Gastrocnemius medialis (tissue), 4 donors: Measurements from ENCODE around the gene CHL1. TPM values are rescaled to one million over a fixed set of nuclear protein-coding genes. Genes with fewer than 3 reads are reported as not detected.
"Not testable (repeated sequence)": the region's sequence is repeated elsewhere in the genome, so short reads cannot be mapped to it uniquely, and the experiment has no call there.

Experiments
- ATAC-seq, 2 donors: fragments of 150-250 bp; one replicate each; pipeline ENCODE4 v1.9.1; 2016
- DNase-seq, 2 donors: peaks; one replicate each; pipeline ENCODE4 v3.0.0-alpha.2; 2019
- H3K27ac ChIP-seq, 4 donors: fragments of 200-600 bp; sonication (generic); 1 replicate in 1 of 4; 2 replicates in 3 of 4; pipeline ENCODE4 v1.5.1; 2016 to 2018; ENCODE audit warnings: mild to moderate bottlenecking in 2 of 4, moderate library complexity in 1 of 4
- H3K27me3 ChIP-seq, 3 donors: fragments of 200-600 bp; sonication (generic) in 2 of 3; 1 replicate in 1 of 3; 2 replicates in 2 of 3; pipeline versions ENCODE4 v1.5.1 to v1.6.0; 2016 to 2019; ENCODE audit warnings: mild to moderate bottlenecking in 1 of 3, moderate library complexity in 1 of 3
- H3K36me3 ChIP-seq, 2 donors: fragments of 200-600 bp; sonication (generic) in 1 of 2; one replicate each; pipeline ENCODE4 v1.5.1; 2017 to 2018
- H3K4me1 ChIP-seq, 2 donors: fragments of 200-600 bp; sonication (generic) in 1 of 2; one replicate each; pipeline ENCODE4 v1.5.1; 2016 to 2017; ENCODE audit warnings: mild to moderate bottlenecking in 2 of 2
- H3K4me3 ChIP-seq, 4 donors: fragments of 200-600 bp; sonication (generic) in 3 of 4; 1 replicate in 1 of 4; 2 replicates in 3 of 4; pipeline ENCODE4 v1.5.1; 2016 to 2019; ENCODE audit warnings: mild to moderate bottlenecking in 2 of 4
- H3K9me3 ChIP-seq, 3 donors: fragments of 200-600 bp; sonication (generic) in 2 of 3; 1 replicate in 1 of 3; 2 replicates in 2 of 3; pipeline ENCODE4 v1.5.1; 2016 to 2019
- CTCF ChIP-seq, 5 experiments: fragments of 450-650 bp in 3 of 5; fragments of 200-600 bp in 2 of 5; sonication (generic) in 2 of 5; IDR thresholded peaks in 4 of 5; conservative IDR thresholded peaks in 1 of 5; 1 replicate in 4 of 5; 2 replicates in 1 of 5; pipeline ENCODE4 v1.5.1; 2016 to 2019; ENCODE audit warnings: antibody characterized with exemption in 5 of 5, mild to moderate bottlenecking in 3 of 5, moderate library complexity in 3 of 5
- POLR2A ChIP-seq, 2 donors: fragments of 450-650 bp; IDR thresholded peaks; one replicate each; pipeline ENCODE4 v1.6.1; 2017; ENCODE audit warnings: antibody characterized with exemption in 2 of 2, mild to moderate bottlenecking in 2 of 2, moderate library complexity in 2 of 2
- in situ Hi-C, 4 donors: fragments of 200-750 bp; cut with MboI; loops; one replicate each; pipeline versions ENCODE4 v1.15.0 to v1.8.0; 2017; ENCODE audit warnings: low sequenced_read_pairs in 4 of 4
- intact Hi-C: fragments of 100-400 bp; cut with DNase I; formaldehyde crosslinking; loops from one replicate; pipeline ENCODE4 v1.15.1; 2023; ENCODE audit warnings: low total_unique reads
- total RNA-seq, 4 donors: library from RNA; depleted of rRNA; stranded (reverse); fragments of >200 nt; gene quantifications; one replicate each; pipeline versions ENCODE4 v1.1.0 to v1.2.3, GENCODE V29; 2016

Gene CHL1
- total RNA-seq, 4 donors from 2014 or later: 0.36 to 2.9 (median 1.8) TPM

GRCh38 chr3:359672-360071 is 163.1 kb downstream of the CHL1 start:
- in situ Hi-C loops: no loop called here
- Histone ChIP-seq H3K27me3 (no peaks in the 10 kb centered on the region), H3K4me1 (peaks cover 23 to 27% of the 10 kb centered on the region in 2 donors), H3K9me3 (no peaks in the 10 kb centered on the region), H3K27ac (no peak overlapping the region), H3K4me3 (no peak overlapping the region), H3K36me3 (no peaks in the 10 kb centered on the region)
- TF ChIP-seq CTCF (IDR thresholded peaks at IDR 0.05 in 4 of 5, conservative IDR thresholded peaks at IDR 0.05 in 1 of 5): no peak
- TF ChIP-seq POLR2A (IDR thresholded peaks at IDR 0.05): no peak
- intact Hi-C loops: no loop called here
- no peak for ATAC-seq
- DNase-seq: no peak

- in situ Hi-C loops (no loop called here), intact Hi-C loops (no loop called here)
- ATAC-seq (no peak), DNase-seq (no peak)
- Histone ChIP-seq H3K4me1 (peaks cover 3 to 8% of the 10 kb centered on the region in 2 donors), H3K27me3 (no peaks in the 10 kb centered on the region), H3K27ac (no peak overlapping the region), H3K4me3 (no peak overlapping the region), H3K36me3 (no peaks in the 10 kb centered on the region), H3K9me3 (no peaks in the 10 kb centered on the region)
- TF ChIP-seq POLR2A (IDR thresholded peaks at IDR 0.05) (no peak), CTCF (IDR thresholded peaks at IDR 0.05 in 4 of 5, conservative IDR thresholded peaks at IDR 0.05 in 1 of 5) (no peak)
Measured at GRCh38 chr3:362681-363338, 166.2 kb downstream of the CHL1 start.

DNA sequence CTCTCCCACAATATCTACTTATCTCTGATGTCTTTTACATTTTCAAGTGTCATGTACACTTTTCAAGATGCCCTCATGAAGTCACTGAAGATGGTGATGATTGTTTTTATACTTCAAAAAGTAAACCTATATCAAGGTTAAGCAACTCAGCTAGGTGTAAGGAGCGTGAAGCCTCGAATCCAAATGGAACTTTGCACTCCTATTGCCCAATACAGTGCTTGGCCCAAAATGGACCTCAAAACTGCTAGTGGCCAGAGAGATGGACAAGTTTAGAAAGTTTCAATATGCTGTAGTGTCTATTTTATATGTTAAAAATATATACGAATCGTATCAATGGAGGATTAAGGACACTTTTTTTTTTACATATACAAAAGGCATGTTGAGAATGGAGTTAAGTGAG is 167.7 kb downstream of the CHL1 start:
- ATAC-seq: no peak
- H3K9me3 ChIP-seq: no peaks in the 10 kb centered on the region
- intact Hi-C loops (no loop called here), in situ Hi-C loops (no loop called here)
- H3K4me3 ChIP-seq: no peak overlapping the region
- H3K27ac ChIP-seq: no peak overlapping the region
- TF ChIP-seq POLR2A (IDR thresholded peaks at IDR 0.05) (no peak), CTCF (IDR thresholded peaks at IDR 0.05 in 4 of 5, conservative IDR thresholded peaks at IDR 0.05 in 1 of 5) (no peak)
- no peaks in the 10 kb centered on the region for H3K27me3 ChIP-seq
- DNase-seq: no peak
- H3K4me1 ChIP-seq: no peaks in the 10 kb centered on the region
- no peaks in the 10 kb centered on the region for H3K36me3 ChIP-seq

DNA sequence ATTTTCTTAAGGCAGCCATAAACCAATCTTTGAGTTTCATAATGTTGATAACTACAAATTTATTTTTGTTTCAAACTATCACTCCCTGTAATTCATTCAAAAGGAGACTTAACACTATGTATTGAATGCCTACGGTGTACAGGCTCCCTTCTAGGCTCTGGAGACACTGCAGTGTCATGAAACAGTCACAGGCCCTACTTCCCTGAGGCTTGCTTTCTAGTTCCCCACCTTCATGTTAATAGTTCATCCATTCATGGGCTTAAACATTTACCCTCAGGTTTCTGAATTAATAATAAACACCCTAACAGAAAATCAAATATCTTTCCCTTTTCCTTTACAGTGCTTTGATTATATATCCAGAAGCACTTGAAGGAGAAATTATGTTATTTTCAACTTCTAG is 168.7 kb downstream of the CHL1 start:
- in situ Hi-C loops: no loop called here
- no peaks in the 10 kb centered on the region for H3K4me1 ChIP-seq
- ATAC-seq (no peak), DNase-seq (no peak)
- TF ChIP-seq POLR2A (IDR thresholded peaks at IDR 0.05) (no peak), CTCF (IDR thresholded peaks at IDR 0.05 in 4 of 5, conservative IDR thresholded peaks at IDR 0.05 in 1 of 5) (no peak)
- no peaks in the 10 kb centered on the region for H3K36me3 ChIP-seq
- H3K27me3 ChIP-seq: no peaks in the 10 kb centered on the region
- no peak overlapping the region for H3K27ac ChIP-seq
- intact Hi-C loops: no loop called here
- H3K9me3 ChIP-seq: no peaks in the 10 kb centered on the region
- H3K4me3 ChIP-seq: no peak overlapping the region

DNA sequence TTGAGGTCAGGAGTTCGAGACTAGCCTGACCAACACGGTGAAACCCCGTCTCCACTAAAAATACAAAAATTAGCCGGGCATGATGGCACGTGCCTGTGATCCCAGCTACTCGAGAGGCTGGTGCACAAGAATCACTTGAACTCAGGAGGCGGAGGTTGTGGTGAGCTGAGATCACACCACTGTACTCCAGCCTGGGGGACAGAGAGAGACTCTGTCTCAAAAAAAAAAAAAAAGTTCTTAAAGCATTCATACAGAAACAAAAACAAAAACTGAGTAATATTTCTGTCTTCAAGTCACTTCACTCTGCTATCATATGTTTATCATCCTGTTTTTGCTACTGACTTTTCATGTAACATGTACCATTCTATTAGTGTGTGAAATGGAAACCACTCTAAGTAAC is 169.7 kb downstream of the CHL1 start:
- H3K9me3 ChIP-seq, in situ Hi-C loops, DNase-seq, H3K36me3 ChIP-seq, H3K4me1 ChIP-seq, ATAC-seq, intact Hi-C loops, H3K4me3 ChIP-seq, H3K27ac ChIP-seq, H3K27me3 ChIP-seq: not testable (repeated sequence)
